Astrocyte of the cerebellum (primary cell): Measurements from ENCODE around the gene HABP4.
A peak's percentile ranks its signal among the peaks of the same experiment; 100 is the strongest.

Source experiments
- DNase-seq: peaks from one replicate; pipeline ENCODE4 v3.0.0-alpha.2; 2011; ENCODE audit warnings: low read depth
- H3K4me3 ChIP-seq: 2 replicates; pipeline ENCODE4 v1.5.1; 2011; ENCODE audit warnings: mild to moderate bottlenecking, low read depth, low read length, moderate library complexity
- CTCF ChIP-seq: IDR thresholded peaks from 2 replicates; pipeline ENCODE4 v1.5.1; 2012; ENCODE audit warnings: low read length, low read depth, moderate library complexity, mild to moderate bottlenecking; ENCODE audit errors: missing control alignments
- in situ Hi-C: cut with HindIII; loops from 2 replicates; pipeline ENCODE4 v1.10.0; 2017; ENCODE audit warnings: low sequenced_read_pairs

The HABP4 gene

GRCh38 chr9:96436456-96437126 lies 13.4 kb upstream of the HABP4 start:
- H3K4me3 ChIP-seq = no peak overlapping the region
- no peak for DNase-seq
- TF ChIP-seq CTCF = no peak
- in situ Hi-C loops = no loop called here

- in situ Hi-C loops = no loop called here
- no peak overlapping the region for H3K4me3 ChIP-seq
- no peak for DNase-seq
- no peak for TF ChIP-seq CTCF
Observed at GRCh38 chr9:96437454-96437853, 12.5 kb upstream of the HABP4 start.

GRCh38 chr9:96440671-96441199 lies 9.2 kb upstream of the HABP4 start:
- H3K4me3 ChIP-seq = no peak overlapping the region
- TF ChIP-seq CTCF = no peak
- DNase-seq = no peak
- in situ Hi-C loops = no loop called here

GRCh38 chr9:96441798-96442445 lies 8.0 kb upstream of the HABP4 start:
- no peak for DNase-seq
- in situ Hi-C loops = no loop called here
- TF ChIP-seq CTCF = peak; percentile 22
- no peak overlapping the region for H3K4me3 ChIP-seq

GRCh38 chr9:96442491-96442890 lies 7.5 kb upstream of the HABP4 start:
- no peak overlapping the region for H3K4me3 ChIP-seq
- no peak for DNase-seq
- in situ Hi-C loops = no loop called here
- no peak for TF ChIP-seq CTCF

GRCh38 chr9:96447406-96447805 lies 2.6 kb upstream of the HABP4 start:
- no peak overlapping the region for H3K4me3 ChIP-seq
- DNase-seq = no peak
- TF ChIP-seq CTCF = no peak
- in situ Hi-C loops = no loop called here
